Muscle of leg (tissue), 16 donors: ENCODE data around the gene ANKRD40CL. TPM values are rescaled to one million over a fixed set of nuclear protein-coding genes. Genes with fewer than 3 reads are reported as not detected.

Source experiments
- DNase-seq: peaks from one replicate; pipeline ENCODE4 v3.0.0; 2013
- H3K27ac ChIP-seq: one replicate; pipeline ENCODE4 v1.5.1; 2013; ENCODE audit warnings: mild to moderate bottlenecking, low read length, control low read depth
- H3K27me3 ChIP-seq: one replicate; pipeline ENCODE4 v1.6.1; 2013; ENCODE audit warnings: low read length; ENCODE audit not compliant: control insufficient read depth, insufficient read depth
- H3K36me3 ChIP-seq: one replicate; pipeline ENCODE4 v1.6.1; 2013; ENCODE audit warnings: low read length; ENCODE audit not compliant: control insufficient read depth, insufficient read depth
- H3K4me1 ChIP-seq: one replicate; pipeline ENCODE4 v1.6.1; 2013; ENCODE audit warnings: low read length; ENCODE audit not compliant: control insufficient read depth, insufficient read depth
- H3K4me3 ChIP-seq: one replicate; pipeline ENCODE4 v1.5.1; 2013; ENCODE audit warnings: low read length, control low read depth
- H3K9me3 ChIP-seq: replicated peaks from 2 replicates; pipeline ENCODE4 v1.6.1; 2013; ENCODE audit warnings: low read depth, low read length; ENCODE audit not compliant: control insufficient read depth
- WGBS: methylation state at CpG from one replicate; pipeline ENCODE4 v1.1.5; 2013; ENCODE audit warnings: missing lambda C conversion rate; ENCODE audit not compliant: insufficient coverage; 5-methylcytosine and 5-hydroxymethylcytosine counted together
- long read RNA-seq, 11 donors: transcript quantifications; one replicate each; lab custom pipeline, GENCODE V29; 2026
- polyA plus RNA-seq, 8 donors: library from polyadenylated mRNA; unstranded; fragments of 120-200 nt; gene quantifications; one replicate each; pipeline versions ENCODE4 v1.2.1 to v1.2.3, GENCODE V29; 2013; ENCODE audit warnings: inconsistent platforms in 1 of 8, low replicate concordance in 1 of 8; ENCODE audit not compliant: insufficient read length in 8 of 8, insufficient read depth in 1 of 8
- total RNA-seq: library from RNA; stranded (reverse); fragments of 120-200 nt; gene quantifications from one replicate; pipeline ENCODE4 v1.2.4, GENCODE V29; 2013

Gene ANKRD40CL, protein sequence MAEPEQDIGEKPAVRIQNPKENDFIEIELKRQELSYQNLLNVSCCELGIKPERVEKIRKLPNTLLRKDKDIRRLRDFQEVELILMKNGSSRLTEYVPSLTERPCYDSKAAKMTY
- not detected for total RNA-seq
- under 1 TPM in 5 of 8 donors, not detected in 3; 0.21 to 0.56 (median 0.23) TPM for polyA plus RNA-seq
- long read RNA-seq, donor 1 = 0 reads
- long read RNA-seq, donor 2 = 0 reads
- long read RNA-seq, donor 3 = 0 reads
- long read RNA-seq, donor 4 = 0 reads
- long read RNA-seq, donor 5 = 0 reads
- long read RNA-seq, donor 6 = 0 reads
- long read RNA-seq, donor 7 = 0 reads
- long read RNA-seq, donor 8 = 0 reads
- long read RNA-seq, donor 9, partial matches to known transcripts = 0 of 2 reads
- long read RNA-seq, donor 9, other reads (novel, unspliced or antisense) = 0 of 2 reads
- long read RNA-seq, donor 10 = 0 reads
- long read RNA-seq, donor 11 = 0 reads

DNA sequence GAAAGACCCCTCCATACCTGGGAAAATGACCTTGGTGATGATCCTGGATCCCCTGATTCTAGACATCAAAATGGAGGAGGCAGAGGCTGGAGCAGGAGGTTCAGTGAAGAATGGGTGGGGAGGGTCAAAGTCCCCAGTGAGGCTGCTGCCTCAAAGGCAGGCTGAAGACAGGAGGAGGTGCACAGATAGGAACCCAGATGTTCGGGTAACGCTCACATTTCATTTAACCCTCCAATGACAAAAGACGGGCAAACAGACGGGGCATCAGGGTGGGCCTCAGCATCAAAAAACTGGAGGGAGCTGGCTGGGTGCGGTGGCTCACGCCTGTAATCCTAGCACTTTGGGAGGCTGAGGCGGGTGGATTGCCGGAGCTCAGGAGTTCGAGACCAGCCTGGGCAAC is at the start of gene ANKRD40CL:
TSS of gene ANKRD40CL (minus strand) at position 73 of the 400 bp plus-strand sequence. CDS start 605 bp downstream, outside the sequence.
- peaks cover 20% of the 10 kb centered on the region for H3K4me1 ChIP-seq
- H3K27ac ChIP-seq = no peak within 1 kb of the TSS
- WGBS = 92% methylated on average over 4 of the region's 9 CpGs
- no peaks in the 10 kb centered on the region for H3K36me3 ChIP-seq
- H3K4me3 ChIP-seq = no peak within 1 kb of the TSS
- DNase-seq = no peak
- no peaks in the 10 kb centered on the region for H3K9me3 ChIP-seq
- H3K27me3 ChIP-seq = no peaks in the 10 kb centered on the region

DNA sequence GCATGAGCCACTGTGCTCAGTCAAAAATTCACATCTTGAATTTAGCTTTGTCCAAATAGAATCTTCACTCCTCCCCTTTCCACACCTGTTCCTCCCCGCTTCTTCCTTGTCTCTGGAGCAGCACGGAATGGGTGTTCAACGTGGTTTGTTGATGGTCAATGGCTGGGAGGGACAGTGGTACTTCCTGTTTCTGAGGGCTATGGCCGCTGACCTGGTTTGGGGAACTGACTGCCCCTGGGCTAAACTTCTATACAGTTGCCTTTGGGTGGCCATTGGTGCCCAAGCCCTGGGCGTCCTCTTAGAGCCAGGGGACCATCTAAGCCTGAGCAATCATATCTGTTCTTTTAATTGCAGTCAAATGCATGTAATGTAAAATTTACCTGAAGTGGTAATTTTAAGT is 49.0 kb upstream of the ANKRD40CL start:
- H3K9me3 ChIP-seq = no peaks in the 10 kb centered on the region
- 66% methylated on average over 3 of the region's 5 CpGs for WGBS
- H3K4me1 ChIP-seq = no peaks in the 10 kb centered on the region
- H3K27ac ChIP-seq = no peak overlapping the region
- DNase-seq = no peak
- no peaks in the 10 kb centered on the region for H3K36me3 ChIP-seq
- H3K4me3 ChIP-seq = no peak overlapping the region
- peaks cover 4% of the 10 kb centered on the region for H3K27me3 ChIP-seq

DNA sequence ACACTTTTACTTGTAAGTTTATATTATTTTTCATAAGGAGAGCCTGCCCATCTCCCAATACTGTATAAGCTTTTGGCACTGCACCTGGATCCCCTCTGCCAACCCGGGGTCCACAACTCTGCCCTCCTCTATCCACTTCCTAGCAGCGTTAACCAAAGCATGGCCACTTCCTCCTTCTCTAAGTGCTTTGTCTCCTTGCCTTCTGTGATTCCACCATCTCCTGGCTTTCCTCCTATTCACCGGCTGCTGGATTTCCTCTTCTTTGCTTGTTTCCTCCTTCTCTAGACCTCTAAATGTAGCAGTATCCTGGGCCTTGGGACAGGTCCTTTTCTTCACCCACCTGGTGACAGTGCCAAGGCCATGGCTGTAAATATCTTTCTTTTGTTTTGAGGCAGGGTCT is 48.1 kb upstream of the ANKRD40CL start:
- H3K27me3 ChIP-seq = peaks cover 4% of the 10 kb centered on the region
- H3K4me1 ChIP-seq = no peaks in the 10 kb centered on the region
- no peak overlapping the region for H3K27ac ChIP-seq
- 57% methylated on average over 2 of the region's 3 CpGs for WGBS
- no peak for DNase-seq
- H3K4me3 ChIP-seq = no peak overlapping the region
- H3K36me3 ChIP-seq = no peaks in the 10 kb centered on the region
- H3K9me3 ChIP-seq = no peaks in the 10 kb centered on the region

DNA sequence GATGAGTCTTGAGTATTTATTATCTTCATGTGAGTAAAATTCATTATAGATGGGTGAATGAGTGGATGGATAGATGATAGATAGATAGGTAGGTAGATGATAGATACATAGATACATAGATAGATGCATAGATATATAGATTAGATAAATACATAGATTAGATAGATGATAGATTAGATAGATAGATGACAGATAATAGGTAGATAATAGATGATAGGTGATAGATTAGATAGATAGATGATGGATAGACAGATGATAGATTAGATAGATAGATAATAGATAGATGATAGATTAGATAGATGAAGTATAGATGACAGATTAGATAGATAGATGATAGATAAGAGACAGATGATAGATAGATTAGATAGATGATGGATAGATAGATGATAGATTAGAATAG is 46.3 kb upstream of the ANKRD40CL start:
- Histone ChIP-seq H3K36me3 (no peaks in the 10 kb centered on the region), H3K9me3 (no peaks in the 10 kb centered on the region), H3K27ac (no peak overlapping the region), H3K4me1 (no peaks in the 10 kb centered on the region), H3K4me3 (no peak overlapping the region), H3K27me3 (peaks cover 4% of the 10 kb centered on the region)
- DNase-seq = no peak

DNA sequence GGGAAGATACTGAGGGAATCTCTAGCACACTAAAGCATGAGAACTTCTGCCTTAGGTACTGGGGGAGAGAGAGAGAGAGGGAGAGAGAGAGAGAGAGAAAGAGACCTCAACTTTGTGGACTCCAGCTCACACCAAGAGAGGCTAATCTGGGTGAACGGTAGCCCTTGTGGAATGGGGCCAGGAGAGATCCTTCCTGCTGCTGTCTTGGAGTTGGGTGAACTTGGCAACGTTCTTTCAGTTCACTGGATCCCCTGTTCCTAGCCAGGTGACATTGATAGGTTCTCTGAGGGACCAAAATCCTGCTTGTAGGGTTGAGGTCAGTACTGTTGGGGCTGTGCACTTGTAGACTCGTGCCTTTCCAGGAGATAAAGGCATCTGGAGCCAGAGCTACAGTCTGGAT is 41.6 kb upstream of the ANKRD40CL start:
- Histone ChIP-seq H3K27ac (no peak overlapping the region), H3K4me1 (no peaks in the 10 kb centered on the region), H3K9me3 (no peaks in the 10 kb centered on the region), H3K27me3 (no peaks in the 10 kb centered on the region), H3K4me3 (no peak overlapping the region), H3K36me3 (no peaks in the 10 kb centered on the region)
- 65% methylated on average over 3 of the region's 3 CpGs for WGBS
- DNase-seq = no peak

DNA sequence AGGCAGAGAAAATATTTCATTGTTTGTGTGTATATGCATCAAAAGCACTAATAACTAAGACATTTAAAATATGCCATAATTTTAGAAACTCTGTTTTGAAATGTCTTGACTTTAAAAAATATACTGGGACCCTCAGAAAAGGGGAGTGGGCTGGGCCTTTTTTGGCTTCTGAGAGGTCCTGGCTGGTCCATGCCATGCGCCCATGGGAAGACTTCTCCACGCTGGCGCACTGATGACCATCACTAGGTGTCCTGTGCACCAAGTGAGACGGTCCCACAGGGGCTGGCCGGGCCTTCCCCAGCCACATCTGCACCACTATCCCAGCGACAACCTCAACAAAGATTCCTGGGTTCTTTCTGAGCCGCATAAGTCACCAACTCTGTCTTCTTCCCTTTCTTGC is 41.1 kb upstream of the ANKRD40CL start:
- no peaks in the 10 kb centered on the region for H3K9me3 ChIP-seq
- no peak overlapping the region for H3K27ac ChIP-seq
- no peak for DNase-seq
- WGBS = 96% methylated on average over 7 of the region's 7 CpGs
- no peaks in the 10 kb centered on the region for H3K4me1 ChIP-seq
- H3K27me3 ChIP-seq = no peaks in the 10 kb centered on the region
- H3K36me3 ChIP-seq = no peaks in the 10 kb centered on the region
- H3K4me3 ChIP-seq = no peak overlapping the region

DNA sequence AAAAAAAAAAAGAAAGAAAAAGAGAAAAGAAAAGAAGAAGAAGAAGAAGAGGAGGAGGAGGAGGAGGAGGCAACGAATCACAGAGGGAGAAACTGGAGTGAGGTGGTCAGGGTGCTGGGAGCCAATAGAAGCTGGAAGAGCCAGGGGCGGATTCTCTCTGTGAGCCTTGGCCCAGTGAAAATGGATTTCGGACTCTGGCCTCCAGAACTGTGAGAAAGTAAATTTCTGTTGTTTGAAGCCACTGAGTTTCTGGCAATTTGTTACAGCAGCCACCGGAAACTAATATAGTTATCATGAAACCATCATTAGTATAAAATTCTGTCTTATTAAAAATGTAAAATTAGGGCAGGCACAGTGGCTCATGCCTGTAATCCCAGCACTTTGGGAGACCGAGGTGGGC is 40.4 kb upstream of the ANKRD40CL start:
- Histone ChIP-seq H3K36me3 (no peaks in the 10 kb centered on the region), H3K4me1 (no peaks in the 10 kb centered on the region), H3K27ac (no peak overlapping the region), H3K9me3 (no peaks in the 10 kb centered on the region), H3K27me3 (no peaks in the 10 kb centered on the region), H3K4me3 (no peak overlapping the region)
- DNase-seq = no peak
- WGBS = 94% methylated on average over 2 of the region's 5 CpGs

DNA sequence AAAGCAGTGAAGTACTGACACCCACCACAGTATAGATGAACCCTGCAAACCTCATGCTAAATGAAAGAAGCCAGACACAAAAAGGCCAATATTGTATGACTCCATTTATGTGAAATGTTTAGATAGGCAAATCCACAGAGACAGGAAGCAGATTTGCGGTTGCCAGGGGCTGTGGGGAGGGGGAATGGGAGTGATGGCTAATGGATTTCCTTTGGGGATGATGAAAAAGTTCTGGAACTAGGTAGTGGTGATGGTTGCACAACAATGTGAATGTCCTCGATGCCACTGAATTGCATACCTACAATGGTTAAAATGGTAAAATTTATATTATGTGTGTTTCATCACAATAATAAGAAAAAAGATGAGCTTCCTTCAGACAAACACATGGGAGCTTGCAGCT is 39.7 kb upstream of the ANKRD40CL start:
- Histone ChIP-seq H3K27ac (no peak overlapping the region), H3K4me3 (no peak overlapping the region), H3K36me3 (no peaks in the 10 kb centered on the region), H3K27me3 (no peaks in the 10 kb centered on the region), H3K9me3 (no peaks in the 10 kb centered on the region), H3K4me1 (no peaks in the 10 kb centered on the region)
- DNase-seq = no peak
- WGBS = 67% methylated on average over 1 of the region's 2 CpGs

DNA sequence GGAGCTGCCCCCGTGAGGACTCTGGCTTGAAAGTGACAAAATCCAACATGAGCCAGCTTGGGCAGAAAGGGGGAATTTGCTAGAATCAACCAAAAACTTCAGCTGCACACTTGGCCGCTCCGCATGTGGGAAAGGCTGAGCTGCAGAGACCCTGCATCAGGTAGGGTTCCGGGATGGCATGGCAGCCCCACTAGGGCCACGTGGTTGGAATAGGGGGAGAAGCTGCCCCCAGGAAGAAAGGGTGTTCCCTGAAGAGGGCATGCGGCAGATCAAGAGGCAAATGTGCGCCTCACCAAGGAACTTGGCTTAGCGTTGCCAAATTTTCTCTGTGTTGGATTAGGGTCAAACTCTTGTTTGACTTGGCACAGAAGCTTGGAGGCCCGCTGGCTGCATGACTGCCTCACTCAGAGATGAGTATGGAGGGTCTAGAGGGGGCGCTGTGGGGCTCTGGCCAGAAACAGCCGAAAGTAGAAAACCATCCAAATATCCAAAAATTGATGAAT is 38.9 kb upstream of the ANKRD40CL start:
- H3K27me3 ChIP-seq = no peaks in the 10 kb centered on the region
- no peak for DNase-seq
- 67% methylated on average over 8 of the region's 11 CpGs for WGBS
- no peak overlapping the region for H3K27ac ChIP-seq
- H3K36me3 ChIP-seq = no peaks in the 10 kb centered on the region
- H3K4me1 ChIP-seq = no peaks in the 10 kb centered on the region
- no peak overlapping the region for H3K4me3 ChIP-seq
- no peaks in the 10 kb centered on the region for H3K9me3 ChIP-seq

DNA sequence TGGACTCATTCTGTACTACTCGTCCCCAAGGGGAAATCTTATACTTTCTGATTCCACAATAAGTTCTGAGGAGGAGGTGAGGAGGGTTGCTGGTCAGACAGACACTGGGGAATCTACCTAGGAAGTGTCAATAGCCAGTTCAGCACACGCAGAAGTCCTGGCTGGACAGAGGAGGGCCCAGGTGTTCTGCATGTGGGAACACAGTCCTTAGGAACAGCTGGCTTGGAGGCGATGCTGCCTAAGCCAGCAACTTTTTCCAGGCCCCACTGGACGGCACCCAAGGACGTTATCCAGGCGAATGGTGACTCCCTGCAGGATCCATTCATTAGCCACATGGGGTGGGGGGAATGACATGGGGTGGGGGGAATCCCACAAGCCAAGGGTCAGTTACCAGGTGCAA is 38.2 kb upstream of the ANKRD40CL start:
- H3K4me3 ChIP-seq = no peak overlapping the region
- 58% methylated on average over 2 of the region's 6 CpGs for WGBS
- no peaks in the 10 kb centered on the region for H3K4me1 ChIP-seq
- no peaks in the 10 kb centered on the region for H3K36me3 ChIP-seq
- H3K27me3 ChIP-seq = no peaks in the 10 kb centered on the region
- H3K9me3 ChIP-seq = no peaks in the 10 kb centered on the region
- no peak for DNase-seq
- no peak overlapping the region for H3K27ac ChIP-seq
